ENCODE measurements around the gene KDM2B.

DNA sequence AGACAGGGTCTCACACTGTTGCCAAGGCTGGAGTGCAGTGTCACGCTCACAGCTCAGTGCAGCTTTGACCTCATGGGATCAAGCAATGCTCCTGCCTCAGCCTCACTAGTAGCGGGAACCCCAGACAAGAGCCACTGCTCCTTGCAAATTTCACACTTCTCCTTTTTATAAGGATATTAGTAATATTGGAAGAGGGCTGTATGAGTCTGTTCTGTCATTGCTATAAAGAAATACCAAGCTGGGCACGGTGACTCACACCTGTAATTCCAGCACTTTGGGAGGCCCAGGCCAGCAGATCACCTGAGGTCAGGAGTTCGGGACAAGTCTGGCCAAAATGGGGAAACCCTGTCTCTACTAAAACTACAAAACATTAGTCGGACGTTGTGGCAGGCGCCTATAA, 32.6 kb upstream of the KDM2B start:
- TF ChIP-seq, protein P1, sequence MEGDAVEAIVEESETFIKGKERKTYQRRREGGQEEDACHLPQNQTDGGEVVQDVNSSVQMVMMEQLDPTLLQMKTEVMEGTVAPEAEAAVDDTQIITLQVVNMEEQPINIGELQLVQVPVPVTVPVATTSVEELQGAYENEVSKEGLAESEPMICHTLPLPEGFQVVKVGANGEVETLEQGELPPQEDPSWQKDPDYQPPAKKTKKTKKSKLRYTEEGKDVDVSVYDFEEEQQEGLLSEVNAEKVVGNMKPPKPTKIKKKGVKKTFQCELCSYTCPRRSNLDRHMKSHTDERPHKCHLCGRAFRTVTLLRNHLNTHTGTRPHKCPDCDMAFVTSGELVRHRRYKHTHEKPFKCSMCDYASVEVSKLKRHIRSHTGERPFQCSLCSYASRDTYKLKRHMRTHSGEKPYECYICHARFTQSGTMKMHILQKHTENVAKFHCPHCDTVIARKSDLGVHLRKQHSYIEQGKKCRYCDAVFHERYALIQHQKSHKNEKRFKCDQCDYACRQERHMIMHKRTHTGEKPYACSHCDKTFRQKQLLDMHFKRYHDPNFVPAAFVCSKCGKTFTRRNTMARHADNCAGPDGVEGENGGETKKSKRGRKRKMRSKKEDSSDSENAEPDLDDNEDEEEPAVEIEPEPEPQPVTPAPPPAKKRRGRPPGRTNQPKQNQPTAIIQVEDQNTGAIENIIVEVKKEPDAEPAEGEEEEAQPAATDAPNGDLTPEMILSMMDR (IDR thresholded peaks at IDR 0.05): no peak
- no peak for TF ChIP-seq POLR2A (IDR thresholded peaks at IDR 0.05)

Measured in esophagus squamous epithelium (tissue), 4 donors.